ENCODE results near the gene PTBP1.

PTBP1 gene

DNA sequence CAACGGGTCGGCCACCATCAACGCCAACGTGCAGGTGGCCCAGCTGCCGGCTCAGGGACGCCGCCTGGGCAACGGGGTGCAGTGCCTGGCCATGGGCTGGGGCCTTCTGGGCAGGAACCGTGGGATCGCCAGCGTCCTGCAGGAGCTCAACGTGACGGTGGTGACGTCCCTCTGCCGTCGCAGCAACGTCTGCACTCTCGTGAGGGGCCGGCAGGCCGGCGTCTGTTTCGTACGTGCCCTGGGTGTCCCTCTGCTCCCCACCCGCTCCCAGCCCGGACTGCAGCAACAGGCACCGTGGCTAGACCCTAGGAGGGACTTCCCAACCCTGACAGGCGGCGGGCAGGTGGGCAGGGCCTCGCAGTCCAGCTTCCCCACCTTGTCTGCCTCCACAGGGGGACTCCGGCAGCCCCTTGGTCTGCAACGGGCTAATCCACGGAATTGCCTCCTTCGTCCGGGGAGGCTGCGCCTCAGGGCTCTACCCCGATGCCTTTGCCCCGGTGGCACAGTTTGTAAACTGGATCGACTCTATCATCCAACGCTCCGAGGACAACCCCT lies 58.4 kb downstream of the PTBP1 start:
- TF ChIP-seq, protein P1, sequence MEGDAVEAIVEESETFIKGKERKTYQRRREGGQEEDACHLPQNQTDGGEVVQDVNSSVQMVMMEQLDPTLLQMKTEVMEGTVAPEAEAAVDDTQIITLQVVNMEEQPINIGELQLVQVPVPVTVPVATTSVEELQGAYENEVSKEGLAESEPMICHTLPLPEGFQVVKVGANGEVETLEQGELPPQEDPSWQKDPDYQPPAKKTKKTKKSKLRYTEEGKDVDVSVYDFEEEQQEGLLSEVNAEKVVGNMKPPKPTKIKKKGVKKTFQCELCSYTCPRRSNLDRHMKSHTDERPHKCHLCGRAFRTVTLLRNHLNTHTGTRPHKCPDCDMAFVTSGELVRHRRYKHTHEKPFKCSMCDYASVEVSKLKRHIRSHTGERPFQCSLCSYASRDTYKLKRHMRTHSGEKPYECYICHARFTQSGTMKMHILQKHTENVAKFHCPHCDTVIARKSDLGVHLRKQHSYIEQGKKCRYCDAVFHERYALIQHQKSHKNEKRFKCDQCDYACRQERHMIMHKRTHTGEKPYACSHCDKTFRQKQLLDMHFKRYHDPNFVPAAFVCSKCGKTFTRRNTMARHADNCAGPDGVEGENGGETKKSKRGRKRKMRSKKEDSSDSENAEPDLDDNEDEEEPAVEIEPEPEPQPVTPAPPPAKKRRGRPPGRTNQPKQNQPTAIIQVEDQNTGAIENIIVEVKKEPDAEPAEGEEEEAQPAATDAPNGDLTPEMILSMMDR (IDR thresholded peaks at IDR 0.05) = no peak

- TF ChIP-seq, protein P1 (IDR thresholded peaks at IDR 0.05) = no peak
Measured at GRCh38 chr19:858284-858683, 61.0 kb downstream of the PTBP1 start.

DNA sequence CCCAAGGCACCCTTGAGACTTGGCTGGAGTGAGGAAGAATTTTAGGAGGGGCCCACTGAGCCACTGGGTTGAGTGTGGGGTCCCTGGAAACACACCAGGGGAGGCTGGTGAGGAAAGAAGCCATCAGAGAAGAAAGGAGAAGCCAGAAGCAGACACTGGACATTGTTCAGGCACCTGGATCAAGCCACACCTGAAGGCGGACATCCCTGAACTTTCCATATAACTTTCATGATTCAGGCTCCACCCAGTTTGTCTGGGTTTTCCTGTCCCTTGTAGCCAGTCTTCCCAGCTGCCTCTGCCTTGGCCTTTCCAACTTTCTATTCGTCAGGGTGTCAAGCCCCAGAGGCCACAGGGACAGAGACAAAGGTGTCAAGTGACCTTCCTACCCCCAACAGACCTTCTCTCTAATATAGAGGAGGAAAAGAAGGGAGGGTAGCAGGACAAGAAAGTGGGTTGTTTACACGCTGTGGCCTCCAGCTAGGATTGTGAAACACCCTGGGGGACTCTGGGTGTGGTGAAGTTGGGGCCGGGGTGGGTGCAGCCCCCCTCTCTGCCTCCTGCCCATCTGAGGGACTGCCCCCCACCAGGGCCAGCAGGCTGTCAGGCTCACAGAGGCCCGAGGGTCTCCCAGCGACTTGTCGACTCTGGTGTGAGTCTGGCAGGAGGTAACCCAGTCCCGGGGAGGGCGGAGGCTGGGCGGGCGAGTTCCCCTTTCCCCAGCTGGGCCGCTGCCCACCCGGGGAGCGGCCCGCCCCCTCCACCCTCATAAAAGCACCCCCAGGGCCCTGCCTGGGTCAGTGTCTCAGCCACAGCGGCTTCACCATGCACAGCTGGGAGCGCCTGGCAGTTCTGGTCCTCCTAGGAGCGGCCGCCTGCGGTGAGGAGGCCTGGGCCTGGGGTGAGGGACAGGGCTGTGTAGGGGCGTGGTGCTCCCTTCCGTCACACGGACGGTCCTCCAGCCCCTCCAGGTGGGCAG lies 61.9 kb downstream of the PTBP1 start, which contains the start of gene CFD:
CFD (plus strand) TSS at position 797 of the 976 bp plus-strand sequence; CDS start at position 823, 26 bp downstream.
- TF ChIP-seq, protein P1 (IDR thresholded peaks at IDR 0.05) = no peak

- TF ChIP-seq, protein P1 (IDR thresholded peaks at IDR 0.05) = no peak
Measured at GRCh38 chr19:861141-861755, 64.0 kb downstream of the PTBP1 start.
